PC-9 (cell line): ENCODE results near the gene PHLDA2. TPM values are rescaled to one million over a fixed set of nuclear protein-coding genes. Genes with fewer than 3 reads are reported as not detected.

Experiments used
- BruUV-seq: library from RNA; stranded (reverse); fragments of 400-500 nt; replicated peaks from 2 replicates; lab custom pipeline; 2021; lab: Mats Ljungman, UMichigan
- CTCF ChIA-PET: fragments of 300-600 bp; sonication (Branson Sonifier 250); formaldehyde crosslinking; loops from one replicate; lab custom pipeline; 2022; ENCODE audit warnings: antibody characterized with exemption; lab: Charles Lee
- POLR2A ChIA-PET: fragments of 300-600 bp; sonication (Branson Sonifier 250); formaldehyde crosslinking; loops from one replicate; lab custom pipeline; 2022; ENCODE audit warnings: antibody characterized with exemption; ENCODE audit not compliant: unreplicated experiment; lab: Charles Lee
- DNase-seq, 2 experiments: peaks; one replicate each; pipeline versions ENCODE4 v3.0.0 to v3.0.0-alpha.2; 2015 to 2022; ENCODE audit warnings: mixed read lengths in 1 of 2
- H2AFZ ChIP-seq: fragments of 200-600 bp; sonication (generic); 2 replicates; pipeline ENCODE4 v1.8.1; 2017; ENCODE audit warnings: antibody characterized with exemption
- H3F3A ChIP-seq: fragments of 200-600 bp; sonication (generic); 2 replicates; pipeline ENCODE4 v1.8.1; 2017; ENCODE audit warnings: antibody characterized with exemption, mild to moderate bottlenecking, low read depth; ENCODE audit not compliant: insufficient read depth
- H3K27ac ChIP-seq: fragments of 200-600 bp; sonication (generic); 2 replicates; pipeline ENCODE4 v1.6.1; 2016; ENCODE audit warnings: mixed run types
- H3K27me3 ChIP-seq: fragments of 200-600 bp; sonication (generic); 2 replicates; pipeline ENCODE4 v1.6.1; 2016; ENCODE audit warnings: low read depth, mixed run types; ENCODE audit not compliant: insufficient read depth
- H3K36me3 ChIP-seq: fragments of 200-600 bp; sonication (generic); 2 replicates; pipeline ENCODE4 v1.6.1; 2016; ENCODE audit warnings: low read depth, mixed run types
- H3K4me1 ChIP-seq: fragments of 200-600 bp; sonication (generic); replicated peaks from 2 replicates; pipeline ENCODE4 v1.6.1; 2016; ENCODE audit warnings: mixed run types; ENCODE audit not compliant: insufficient read depth
- H3K4me2 ChIP-seq: fragments of 200-600 bp; sonication (generic); 2 replicates; pipeline ENCODE4 v1.6.1; 2017; ENCODE audit warnings: mixed run types
- H3K4me3 ChIP-seq: fragments of 200-600 bp; sonication (generic); 2 replicates; pipeline ENCODE4 v1.6.1; 2016; ENCODE audit warnings: mixed run types
- H3K79me2 ChIP-seq: fragments of 200-600 bp; sonication (generic); 2 replicates; pipeline ENCODE4 v1.6.1; 2017; ENCODE audit warnings: low read depth, mixed run types
- H3K9me2 ChIP-seq: fragments of 200-600 bp; sonication (generic); 2 replicates; pipeline ENCODE4 v1.8.1; 2017; ENCODE audit warnings: mild to moderate bottlenecking; ENCODE audit not compliant: insufficient read depth
- H3K9me3 ChIP-seq: fragments of 200-600 bp; sonication (generic); 2 replicates; pipeline ENCODE4 v1.8.1; 2016; ENCODE audit warnings: low read depth; ENCODE audit not compliant: insufficient read depth
- H4K20me1 ChIP-seq: fragments of 200-600 bp; sonication (generic); 2 replicates; pipeline ENCODE4 v1.8.1; 2017; ENCODE audit not compliant: insufficient read depth
- CTCF ChIP-seq: fragments of 200-600 bp; sonication (generic); conservative IDR thresholded peaks from 2 replicates; pipeline ENCODE4 v1.6.1; 2017; ENCODE audit warnings: mixed run types, antibody characterized with exemption, mild to moderate bottlenecking, moderate library complexity
- EZH2 ChIP-seq: fragments of 200-600 bp; sonication (generic); IDR thresholded peaks from 2 replicates; pipeline ENCODE4 v1.8.0; 2017; ENCODE audit warnings: antibody characterized with exemption, low read depth
- intact Hi-C: fragments of 100-400 bp; cut with micrococcal nuclease; formaldehyde crosslinking; loops from one replicate; pipeline ENCODE4 v1.10.0; 2022; ENCODE audit not compliant: unreplicated experiment
- total RNA-seq: library from RNA; stranded (reverse); gene quantifications from 2 replicates; pipeline ENCODE4 v1.2.3, GENCODE V29; 2021

PHLDA2 gene
- total RNA-seq, 1 experiment from 2014 or later, result 14.1 TPM

- CTCF ChIA-PET, result interaction anchor here (0.6 to 1.0 kb wide), 2 partner anchors 183 to 352 kb away, joined by 4 to 5 read pairs; no protein-coding TSS in a partner anchor
- Histone ChIP-seq H3K9me3 (no peaks in the 10 kb centered on the region), H3K79me2 (no peaks in the 10 kb centered on the region), H3K4me1 (no peaks in the 10 kb centered on the region), H3K27ac (no peak within 1 kb of the TSS), H3K27me3 (no peaks in the 10 kb centered on the region), H4K20me1 (no peaks in the 10 kb centered on the region), H3K9me2 (no peaks in the 10 kb centered on the region), H3K36me3 (no peaks in the 10 kb centered on the region), H3K4me2 (peak within 1 kb of the TSS; percentile 72), H3K4me3 (peak within 1 kb of the TSS; percentile 55; the same call in 1 of the 2 replicates), H3F3A (no peaks in the 10 kb centered on the region), H2AFZ (peak within 1 kb of the TSS; percentile 64; the same call in 1 of the 2 replicates)
- DNase-seq, result peak; percentile 47 to 71
- intact Hi-C loops, result loop anchor here (2.0 to 5.0 kb wide), 3 partner anchors 58 to 522 kb away; no protein-coding TSS in a partner anchor
- TF ChIP-seq CTCF, result no peak
- no peak for TF ChIP-seq EZH2
- no TSS peak for BruUV-seq
- POLR2A ChIA-PET, result no interaction called here
Measured at GRCh38 chr11:2885678-2886081, 43.5 kb downstream of the PHLDA2 start, which contains the start of gene CDKN1C. Gene CDKN1C, minus strand, starts transcription at chr11:2885775. Its CDS starts 319 bp downstream, at chr11:2885456.

GRCh38 chr11:2885017-2885677, 44.1 kb downstream of the PHLDA2 start:
- Histone ChIP-seq H3K4me1 (no peaks in the 10 kb centered on the region), H3K27me3 (no peaks in the 10 kb centered on the region), H3K79me2 (no peaks in the 10 kb centered on the region), H3K27ac (no peak overlapping the region), H3K36me3 (no peaks in the 10 kb centered on the region), H3F3A (no peaks in the 10 kb centered on the region), H3K9me2 (no peaks in the 10 kb centered on the region), H4K20me1 (no peaks in the 10 kb centered on the region), H3K4me3 (peak overlapping the region; percentile 55; the same call in 1 of the 2 replicates), H3K9me3 (no peaks in the 10 kb centered on the region), H3K4me2 (peak overlapping the region; percentile 72), H2AFZ (peak overlapping the region; percentile 64; the same call in 1 of the 2 replicates)
- BruUV-seq, result TSS peak; percentile 58
- intact Hi-C loops, result loop anchor here (2.0 to 5.0 kb wide), 3 partner anchors 58 to 522 kb away; no protein-coding TSS in a partner anchor
- CTCF ChIA-PET, result interaction anchor here (1.0 kb wide), 1 partner anchor 351 kb away, joined by 4 read pairs; no protein-coding TSS in a partner anchor
- DNase-seq, result peak in 1 of 2 experiments; percentile 60
- TF ChIP-seq EZH2 (peak; percentile 29; the same call in 1 of the 2 replicates), CTCF (no peak; the same call in 1 of the 2 replicates)
- POLR2A ChIA-PET, result no interaction called here

GRCh38 chr11:2883979-2884815, 45.0 kb downstream of the PHLDA2 start:
- CTCF ChIA-PET, result interaction anchor here (0.6 kb wide), 1 partner anchor 23 kb away, joined by 3 read pairs; no protein-coding TSS in a partner anchor

More at GRCh38 chr11:2883979-2884815, 45.0 kb downstream of the PHLDA2 start:
- POLR2A ChIA-PET, result no interaction called here
- Histone ChIP-seq H3K79me2 (no peaks in the 10 kb centered on the region), H3K4me1 (no peaks in the 10 kb centered on the region), H3F3A (no peaks in the 10 kb centered on the region), H2AFZ (no peak overlapping the region), H3K27ac (no peak overlapping the region), H4K20me1 (no peaks in the 10 kb centered on the region), H3K36me3 (no peaks in the 10 kb centered on the region), H3K4me2 (peak overlapping the region; percentile 54; the same call in 1 of the 2 replicates), H3K4me3 (peak overlapping the region; percentile 21; the same call in 1 of the 2 replicates), H3K27me3 (no peaks in the 10 kb centered on the region), H3K9me3 (no peaks in the 10 kb centered on the region), H3K9me2 (no peaks in the 10 kb centered on the region)
- DNase-seq, result peak in 1 of 2 experiments; percentile 43
- intact Hi-C loops, result loop anchor here (1.0 to 2.0 kb wide), 2 partner anchors 105 to 183 kb away; no protein-coding TSS in a partner anchor
- TF ChIP-seq CTCF (no peak), EZH2 (0 out of 2 replicates have a peak, but pooled peaks have one; percentile 76)
- BruUV-seq, result TSS peak; percentile 32
